Astrocyte of the cerebellum (primary cell): Measurements from ENCODE around the gene ELN.

ENCODE experiments used
- DNase-seq: peaks from one replicate; pipeline ENCODE4 v3.0.0-alpha.2; 2011; ENCODE audit warnings: low read depth
- H3K4me3 ChIP-seq: 2 replicates; pipeline ENCODE4 v1.5.1; 2011; ENCODE audit warnings: mild to moderate bottlenecking, low read depth, low read length, moderate library complexity
- CTCF ChIP-seq: IDR thresholded peaks from 2 replicates; pipeline ENCODE4 v1.5.1; 2012; ENCODE audit warnings: low read length, low read depth, moderate library complexity, mild to moderate bottlenecking; ENCODE audit errors: missing control alignments
- in situ Hi-C: cut with HindIII; loops from 2 replicates; pipeline ENCODE4 v1.10.0; 2017; ENCODE audit warnings: low sequenced_read_pairs

Gene ELN

GRCh38 chr7:74038194-74038961 is 10.4 kb downstream of the ELN start:
- H3K4me3 ChIP-seq: no peak overlapping the region
- TF ChIP-seq CTCF: no peak
- no peak for DNase-seq
- in situ Hi-C loops: no loop called here

GRCh38 chr7:74039337-74039736 is 11.4 kb downstream of the ELN start:
- DNase-seq: no peak
- in situ Hi-C loops: no loop called here
- TF ChIP-seq CTCF: no peak
- H3K4me3 ChIP-seq: no peak overlapping the region

DNA sequence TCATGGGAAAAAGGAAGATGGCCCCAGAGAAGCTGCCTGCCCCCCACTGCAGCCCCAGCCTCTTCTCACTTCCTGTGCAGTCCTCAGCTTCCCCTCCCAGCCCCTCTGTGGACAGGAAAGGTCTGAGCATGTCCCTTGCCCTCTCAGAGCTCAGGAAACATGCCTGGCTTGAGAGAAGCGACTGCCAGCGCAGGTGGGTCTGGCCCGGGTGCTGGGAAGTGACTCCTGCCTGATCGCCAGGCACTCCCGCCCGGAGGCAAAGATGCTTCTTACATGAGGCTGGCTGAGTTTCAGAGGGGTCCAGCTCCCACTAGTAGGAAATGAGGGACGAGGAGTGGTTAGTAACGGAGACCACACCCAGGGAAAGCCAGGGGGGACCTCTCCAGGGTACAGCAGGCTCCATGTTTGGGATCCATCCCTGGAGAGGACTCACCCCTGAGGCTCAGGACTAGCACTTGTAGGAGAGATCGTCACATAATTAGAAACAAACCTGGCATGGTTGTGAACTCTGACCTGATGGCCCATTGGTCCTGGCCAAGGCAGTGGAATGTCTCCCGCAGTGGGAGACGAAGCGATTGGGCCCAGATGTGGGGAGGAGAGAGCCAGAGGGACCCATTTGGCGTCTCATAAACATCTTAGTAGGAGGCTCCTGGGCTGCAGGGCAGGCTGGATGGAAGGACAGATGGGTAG is 12.3 kb downstream of the ELN start:
- in situ Hi-C loops: no loop called here
- no peak overlapping the region for H3K4me3 ChIP-seq
- no peak for TF ChIP-seq CTCF
- no peak for DNase-seq

DNA sequence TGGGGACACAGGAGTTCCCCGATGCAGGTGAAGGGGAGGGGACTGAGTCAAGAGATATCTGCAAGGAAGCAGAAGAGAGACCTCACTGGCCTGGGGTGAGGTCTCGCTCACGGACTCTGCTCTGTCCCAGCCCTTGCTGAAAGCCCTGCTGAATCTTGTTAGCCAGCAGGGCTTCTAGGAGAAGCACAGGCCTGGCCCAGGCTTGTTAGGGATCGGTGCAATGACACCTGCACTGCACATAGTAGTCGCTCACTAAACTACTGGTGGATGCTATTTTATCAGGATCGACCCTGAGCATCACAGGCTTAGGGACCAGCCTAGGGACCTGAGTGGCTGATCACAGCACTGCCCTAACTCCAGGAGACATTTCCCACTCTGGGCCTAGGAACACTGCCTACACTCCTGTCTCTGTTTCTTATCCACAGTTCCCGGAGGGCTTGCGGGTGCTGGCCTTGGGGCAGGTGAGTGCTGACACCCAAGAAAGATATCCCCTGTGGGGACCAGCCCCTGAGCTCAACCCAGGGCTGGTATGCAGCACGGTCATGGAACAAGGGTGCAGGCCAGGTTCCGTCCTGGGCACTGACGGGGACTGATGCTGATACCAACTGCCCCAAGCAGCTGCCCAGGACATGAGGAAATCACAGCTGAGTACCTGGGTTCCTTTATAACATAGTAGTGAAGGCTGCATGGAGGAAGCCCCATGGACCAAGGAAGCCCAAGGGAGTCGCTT is 13.0 kb downstream of the ELN start:
- DNase-seq: no peak
- no peak overlapping the region for H3K4me3 ChIP-seq
- no peak for TF ChIP-seq CTCF
- in situ Hi-C loops: no loop called here

GRCh38 chr7:74042746-74043522 is 15.0 kb downstream of the ELN start:
- no peak for TF ChIP-seq CTCF
- no peak overlapping the region for H3K4me3 ChIP-seq
- in situ Hi-C loops: no loop called here
- no peak for DNase-seq

- in situ Hi-C loops: no loop called here
- H3K4me3 ChIP-seq: no peak overlapping the region
- no peak for TF ChIP-seq CTCF
- no peak for DNase-seq
Observed at GRCh38 chr7:74043523-74043951, 15.6 kb downstream of the ELN start.
